ENCODE results near the gene PXDC1. TPM values are rescaled to one million over a fixed set of nuclear protein-coding genes. Genes with fewer than 3 reads are reported as not detected.
"Not testable (repeated sequence)": the region's sequence is repeated elsewhere in the genome, so short reads cannot be mapped to it uniquely, and the experiment has no call there.

PXDC1 gene
- total and polyA plus RNA-seq, 8 donors: 1.2 to 90.1 (median 35.3) TPM

GRCh38 chr6:3757241-3757641 lies 5.7 kb upstream of the PXDC1 start:
- intact Hi-C loops (cut with DNase I; ENCODE audit: low total_unique reads): no loop called here
- DNase-seq: no peak
- 91 to 99% (median 93%) methylated on average over 9 of the region's 9 CpGs for WGBS, 5 donors

DNA sequence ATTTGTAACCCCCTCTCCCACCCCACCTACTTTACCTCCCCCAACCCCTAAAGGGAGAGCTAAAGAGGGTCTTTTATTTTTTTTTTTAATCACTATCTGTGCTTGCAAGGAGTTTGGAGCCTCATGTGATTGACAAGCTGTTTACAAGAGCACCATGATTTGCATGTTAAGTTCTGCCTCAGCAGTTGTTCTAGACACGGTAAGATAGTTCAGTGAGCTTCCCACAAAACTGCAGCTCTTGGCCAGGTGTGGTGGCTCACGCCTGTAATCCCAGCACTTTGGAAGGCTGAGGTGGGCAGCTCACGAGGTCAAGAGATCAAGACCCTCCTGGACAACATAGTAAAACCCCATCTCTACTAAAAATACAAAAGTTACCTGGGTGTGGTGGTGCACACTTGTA lies 5.0 kb upstream of the PXDC1 start:
- intact Hi-C loops (cut with DNase I; ENCODE audit: low total_unique reads): no loop called here
- Histone ChIP-seq H3K27me3 (peaks cover 0 to 10% (median 0%) of the 10 kb centered on the region in 3 donors), H3K4me1 (peaks cover 0 to 15% (median 7%) of the 10 kb centered on the region in 4 donors), H3K4me3 (no peak overlapping the region), H3K27ac (no peak overlapping the region), H3K9me3 (no peaks in the 10 kb centered on the region), H3K36me3 (no peaks in the 10 kb centered on the region)
- WGBS, 5 donors: 73 to 83% (median 76%) methylated on average over 3 of the region's 3 CpGs
- DNase-seq: no peak
- TF ChIP-seq POLR2AphosphoS5 (IDR thresholded peaks at IDR 0.05): no peak
- no peak for TF ChIP-seq POLR2A (IDR thresholded peaks at IDR 0.05)
- TF ChIP-seq EP300 (IDR thresholded peaks at IDR 0.05): no peak
- TF ChIP-seq CTCF (IDR thresholded peaks at IDR 0.05): no peak

More at GRCh38 chr6:3757241-3757641, 5.7 kb upstream of the PXDC1 start:
- H3K27ac ChIP-seq: no peak overlapping the region
- H3K4me1 ChIP-seq: peaks cover 0 to 14% (median 4%) of the 10 kb centered on the region in 4 donors
- H3K36me3 ChIP-seq: no peaks in the 10 kb centered on the region
- peaks cover 0 to 4% (median 0%) of the 10 kb centered on the region in 3 donors for H3K27me3 ChIP-seq
- no peaks in the 10 kb centered on the region for H3K9me3 ChIP-seq
- no peak for TF ChIP-seq POLR2AphosphoS5 (IDR thresholded peaks at IDR 0.05)
- TF ChIP-seq EP300 (IDR thresholded peaks at IDR 0.05): no peak
- no peak for TF ChIP-seq CTCF (IDR thresholded peaks at IDR 0.05)
- no peak for TF ChIP-seq POLR2A (IDR thresholded peaks at IDR 0.05)
- no peak overlapping the region for H3K4me3 ChIP-seq

GRCh38 chr6:3755637-3756545 lies 4.4 kb upstream of the PXDC1 start:
- WGBS, 5 donors: 58 to 72% (median 60%) methylated on average over 11 of the region's 11 CpGs
- intact Hi-C loops (cut with DNase I; ENCODE audit: low total_unique reads): no loop called here
- H3K27me3 ChIP-seq: peaks cover 0 to 17% (median 0%) of the 10 kb centered on the region in 3 donors

DNA sequence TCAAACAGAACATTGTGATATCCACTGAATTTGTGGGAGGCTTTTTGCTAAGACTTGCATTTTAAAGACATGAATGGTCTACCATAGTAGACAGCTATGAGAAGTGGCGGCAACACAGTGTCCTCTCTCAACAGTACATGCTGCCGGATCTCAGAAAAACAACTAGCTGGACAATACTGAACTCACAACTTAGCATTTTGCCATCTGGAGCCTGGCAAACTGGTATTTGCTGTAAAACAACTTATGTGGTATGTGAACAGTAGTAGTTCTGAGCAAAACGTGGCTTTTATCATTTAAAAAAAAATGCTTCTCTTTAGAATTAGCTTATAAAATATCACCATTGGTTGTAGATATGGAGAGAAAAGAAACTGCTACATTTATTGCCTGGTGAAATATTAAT lies 3.3 kb upstream of the PXDC1 start:
- DNase-seq: no peak
- Histone ChIP-seq H3K27me3 (peaks cover 0 to 22% (median 0%) of the 10 kb centered on the region in 3 donors), H3K27ac (no peak overlapping the region), H3K36me3 (no peaks in the 10 kb centered on the region), H3K9me3 (no peaks in the 10 kb centered on the region), H3K4me3 (no peak overlapping the region), H3K4me1 (peaks cover 2 to 24% (median 17%) of the 10 kb centered on the region in 4 donors)
- 71 to 78% (median 74%) methylated on average over 3 of the region's 3 CpGs for WGBS, 5 donors
- no peak for TF ChIP-seq POLR2AphosphoS5 (IDR thresholded peaks at IDR 0.05)
- no peak for TF ChIP-seq CTCF (IDR thresholded peaks at IDR 0.05)
- intact Hi-C loops (cut with DNase I; ENCODE audit: low total_unique reads): no loop called here

More at GRCh38 chr6:3755637-3756545, 4.4 kb upstream of the PXDC1 start:
- DNase-seq: no peak
- Histone ChIP-seq H3K9me3 (no peaks in the 10 kb centered on the region), H3K36me3 (no peaks in the 10 kb centered on the region), H3K27ac (no peak overlapping the region), H3K4me1 (peaks cover 0 to 15% (median 9%) of the 10 kb centered on the region in 4 donors), H3K4me3 (no peak overlapping the region)
- TF ChIP-seq CTCF (IDR thresholded peaks at IDR 0.05): no peak
- no peak for TF ChIP-seq POLR2AphosphoS5 (IDR thresholded peaks at IDR 0.05)
- no peak for TF ChIP-seq EP300 (IDR thresholded peaks at IDR 0.05)
- no peak for TF ChIP-seq POLR2A (IDR thresholded peaks at IDR 0.05)

GRCh38 chr6:3754032-3754725 lies 2.7 kb upstream of the PXDC1 start:
- DNase-seq; H3K36me3 ChIP-seq; H3K9me3 ChIP-seq; intact Hi-C loops (cut with DNase I; ENCODE audit: low total_unique reads); H3K4me3 ChIP-seq: not testable (repeated sequence)
- WGBS, 5 donors: 92 to 97% (median 95%) methylated on average over 15 of the region's 15 CpGs
- peaks cover 0 to 22% (median 0%) of the 10 kb centered on the region in 3 donors for H3K27me3 ChIP-seq
- peak overlapping the region in 3 of 5 donors; percentile 94 to 99 (median 96) for H3K27ac ChIP-seq
- peaks cover 8 to 30% (median 22%) of the 10 kb centered on the region in 4 donors for H3K4me1 ChIP-seq

All from stomach (tissue), 9 donors.